Measurements from ENCODE around the gene TCP11.

The TCP11 gene

GRCh38 chr6:35141007-35141655, at the start of gene TCP11:
TSS of gene TCP11 (minus strand) at chr6:35141339. CDS start at chr6:35140870, 469 bp downstream.
- TF ChIP-seq, protein P1, sequence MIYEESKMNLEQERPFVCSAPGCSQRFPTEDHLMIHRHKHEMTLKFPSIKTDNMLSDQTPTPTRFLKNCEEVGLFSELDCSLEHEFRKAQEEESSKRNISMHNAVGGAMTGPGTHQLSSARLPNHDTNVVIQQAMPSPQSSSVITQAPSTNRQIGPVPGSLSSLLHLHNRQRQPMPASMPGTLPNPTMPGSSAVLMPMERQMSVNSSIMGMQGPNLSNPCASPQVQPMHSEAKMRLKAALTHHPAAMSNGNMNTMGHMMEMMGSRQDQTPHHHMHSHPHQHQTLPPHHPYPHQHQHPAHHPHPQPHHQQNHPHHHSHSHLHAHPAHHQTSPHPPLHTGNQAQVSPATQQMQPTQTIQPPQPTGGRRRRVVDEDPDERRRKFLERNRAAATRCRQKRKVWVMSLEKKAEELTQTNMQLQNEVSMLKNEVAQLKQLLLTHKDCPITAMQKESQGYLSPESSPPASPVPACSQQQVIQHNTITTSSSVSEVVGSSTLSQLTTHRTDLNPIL (CRISPR knock-in tag; IDR thresholded peaks at IDR 0.05; ENCODE audit: low read depth): no peak
- TF ChIP-seq, protein P2, sequence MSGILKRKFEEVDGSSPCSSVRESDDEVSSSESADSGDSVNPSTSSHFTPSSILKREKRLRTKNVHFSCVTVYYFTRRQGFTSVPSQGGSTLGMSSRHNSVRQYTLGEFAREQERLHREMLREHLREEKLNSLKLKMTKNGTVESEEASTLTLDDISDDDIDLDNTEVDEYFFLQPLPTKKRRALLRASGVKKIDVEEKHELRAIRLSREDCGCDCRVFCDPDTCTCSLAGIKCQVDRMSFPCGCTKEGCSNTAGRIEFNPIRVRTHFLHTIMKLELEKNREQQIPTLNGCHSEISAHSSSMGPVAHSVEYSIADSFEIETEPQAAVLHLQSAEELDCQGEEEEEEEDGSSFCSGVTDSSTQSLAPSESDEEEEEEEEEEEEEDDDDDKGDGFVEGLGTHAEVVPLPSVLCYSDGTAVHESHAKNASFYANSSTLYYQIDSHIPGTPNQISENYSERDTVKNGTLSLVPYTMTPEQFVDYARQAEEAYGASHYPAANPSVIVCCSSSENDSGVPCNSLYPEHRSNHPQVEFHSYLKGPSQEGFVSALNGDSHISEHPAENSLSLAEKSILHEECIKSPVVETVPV (CRISPR knock-in tag; IDR thresholded peaks at IDR 0.05): no peak
- no peak for TF ChIP-seq TOX (CRISPR knock-in tag; IDR thresholded peaks at IDR 0.05; ENCODE audit: borderline replicate concordance)
- TF ChIP-seq BACH2 (CRISPR knock-in tag; IDR thresholded peaks at IDR 0.05; ENCODE audit: borderline replicate concordance): no peak
- no peak for TF ChIP-seq ARNTL (CRISPR knock-in tag; IDR thresholded peaks at IDR 0.05; ENCODE audit: borderline replicate concordance, low read depth)

DNA sequence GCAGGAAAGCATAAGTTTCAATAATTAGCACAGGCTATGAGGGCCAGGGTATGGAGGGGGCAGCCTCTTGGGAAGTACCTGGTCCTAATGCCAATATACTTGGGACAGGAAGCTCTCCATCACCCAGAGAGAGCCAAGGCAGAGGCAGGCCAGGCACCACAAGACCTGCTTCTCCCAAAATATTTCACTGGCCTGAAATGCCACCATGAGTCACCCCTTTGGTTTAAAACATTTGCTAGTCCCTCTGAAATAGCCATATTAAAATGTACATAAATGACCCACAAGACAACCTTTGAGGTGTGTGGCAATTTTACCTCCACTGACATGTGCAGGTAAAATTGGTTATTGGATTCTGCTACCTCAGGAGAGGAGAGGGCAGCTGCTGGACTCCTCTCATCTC, 49.2 kb upstream of the TCP11 start:
- TF ChIP-seq CSDC2 (CRISPR knock-in tag; IDR thresholded peaks at IDR 0.05): no peak
- no peak for TF ChIP-seq TOX (CRISPR knock-in tag; IDR thresholded peaks at IDR 0.05; ENCODE audit: borderline replicate concordance)
- TF ChIP-seq ARNTL (CRISPR knock-in tag; IDR thresholded peaks at IDR 0.05; ENCODE audit: borderline replicate concordance, low read depth): no peak
- no peak for TF ChIP-seq ZC3H10 (CRISPR knock-in tag; IDR thresholded peaks at IDR 0.05)
- no peak for TF ChIP-seq ZNF565 (CRISPR knock-in tag; conservative IDR thresholded peaks at IDR 0.05; ENCODE audit: low read depth)
- no peak for TF ChIP-seq ZNF8 (CRISPR knock-in tag; IDR thresholded peaks at IDR 0.05)
- no peak for TF ChIP-seq ZNF70 (CRISPR knock-in tag; IDR thresholded peaks at IDR 0.05)
- TF ChIP-seq ISL1 (CRISPR knock-in tag; IDR thresholded peaks at IDR 0.05): no peak
- no peak for TF ChIP-seq POU6F1 (CRISPR knock-in tag; IDR thresholded peaks at IDR 0.05; ENCODE audit: borderline replicate concordance, low read depth)
- ATAC-seq: no peak

More at GRCh38 chr6:35141007-35141655, at the start of gene TCP11:
- no peak for ATAC-seq

DNA sequence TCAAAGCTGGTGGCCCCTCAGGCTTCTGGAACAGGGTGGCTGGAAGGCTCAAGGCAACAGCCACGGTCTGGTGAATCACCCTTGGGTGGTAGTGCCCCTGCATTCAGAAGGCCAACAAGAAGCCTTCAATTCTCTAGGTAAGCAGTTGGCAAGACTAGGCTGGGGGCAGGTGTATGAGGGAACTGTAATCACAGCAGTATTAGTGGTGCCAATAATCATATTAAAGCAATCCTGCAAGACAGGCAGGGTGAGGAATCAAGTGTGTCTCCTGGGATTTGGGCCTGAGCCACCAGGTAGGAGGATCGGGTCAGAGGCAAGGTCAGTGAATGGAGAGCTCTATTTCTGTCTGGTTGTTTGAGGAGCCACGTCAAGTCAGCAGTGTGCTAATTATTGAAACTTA, 47.7 kb upstream of the TCP11 start:
- TF ChIP-seq TOX (CRISPR knock-in tag; IDR thresholded peaks at IDR 0.05; ENCODE audit: borderline replicate concordance) (no peak), PATZ1 (CRISPR knock-in tag; IDR thresholded peaks at IDR 0.05; ENCODE audit: borderline replicate concordance) (no peak)
- TF ChIP-seq, protein P2 (CRISPR knock-in tag; IDR thresholded peaks at IDR 0.05): no peak
- no peak for ATAC-seq

DNA sequence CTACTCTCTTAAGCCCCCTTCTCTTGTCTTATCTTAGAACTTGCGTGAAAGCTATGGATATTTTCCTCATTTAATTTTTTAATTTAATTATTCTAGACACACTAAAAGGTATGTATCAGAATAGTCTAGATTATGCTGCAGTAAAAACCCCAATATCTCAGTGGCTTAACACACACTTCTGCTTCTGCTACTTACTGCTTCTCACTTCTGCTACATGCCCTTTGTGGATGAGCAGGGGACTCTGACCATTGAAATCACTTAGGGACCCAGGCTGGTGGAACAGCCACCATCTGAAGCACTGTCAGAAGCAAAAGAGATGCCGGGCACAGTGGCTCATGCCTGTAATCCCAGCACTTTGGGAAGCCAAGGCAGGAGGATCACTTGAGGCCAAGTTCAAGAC, 45.4 kb upstream of the TCP11 start:
- no peak for ATAC-seq
- TF ChIP-seq, protein P2 (CRISPR knock-in tag; IDR thresholded peaks at IDR 0.05): no peak
- TF ChIP-seq ESRRG (CRISPR knock-in tag; IDR thresholded peaks at IDR 0.05): no peak
- TF ChIP-seq RARB (CRISPR knock-in tag; IDR thresholded peaks at IDR 0.05): no peak
- no peak for TF ChIP-seq GLIS3 (CRISPR knock-in tag; IDR thresholded peaks at IDR 0.05)
- no peak for TF ChIP-seq ARNTL (CRISPR knock-in tag; IDR thresholded peaks at IDR 0.05; ENCODE audit: borderline replicate concordance, low read depth)
- no peak for TF ChIP-seq ZFP3 (CRISPR knock-in tag; IDR thresholded peaks at IDR 0.05)
